ENCODE data around the gene NDUFB1. TPM values are rescaled to one million over a fixed set of nuclear protein-coding genes. Genes with fewer than 3 reads are reported as not detected.

NDUFB1 gene
- polyA plus RNA-seq, 3 donors, result 176 to 900 (median 508) TPM

DNA sequence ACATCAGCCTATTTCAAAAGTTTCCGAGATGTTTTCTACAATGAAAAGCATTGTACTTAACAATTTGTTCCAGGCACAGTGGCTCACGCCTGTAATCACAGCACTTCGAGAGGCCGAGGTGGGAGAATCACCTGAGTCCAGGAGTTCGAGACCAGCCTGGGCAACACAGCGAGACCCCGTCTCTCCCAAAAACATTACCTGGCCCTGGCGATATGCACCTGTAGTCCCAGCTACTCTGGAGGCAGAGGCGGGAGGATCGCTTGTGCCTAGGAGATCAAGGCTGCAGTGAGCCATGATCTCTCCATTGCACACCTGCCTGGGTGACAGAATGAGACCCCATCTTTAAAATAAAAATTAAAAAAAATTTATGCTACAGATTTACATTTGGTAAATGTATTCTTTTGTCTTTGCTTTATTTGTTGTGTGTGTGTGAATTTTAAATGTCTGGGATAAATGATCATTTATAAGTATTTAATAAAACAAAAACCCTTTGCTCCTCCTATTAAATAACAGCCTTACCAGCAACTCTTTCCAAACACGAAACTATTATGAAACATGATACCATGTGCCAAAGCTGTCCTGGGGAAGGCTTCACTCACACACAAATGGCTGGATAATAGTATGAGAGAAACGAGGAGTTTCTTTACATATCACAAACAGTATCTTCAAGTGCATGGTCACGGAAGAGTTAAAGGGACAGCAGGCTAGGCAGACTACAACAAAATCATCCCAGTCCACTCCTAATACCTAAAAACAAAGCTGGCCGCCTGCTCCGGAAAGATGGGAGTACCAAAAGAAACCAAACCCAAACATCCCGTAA is 16.2 kb downstream of the NDUFB1 start:
- 49 to 54% (median 52%) methylated on average over 16 of the region's 16 CpGs for WGBS, 3 donors
- H3K27ac ChIP-seq (ENCODE audit: low read depth, low read length), result peak overlapping the region; percentile 66

DNA sequence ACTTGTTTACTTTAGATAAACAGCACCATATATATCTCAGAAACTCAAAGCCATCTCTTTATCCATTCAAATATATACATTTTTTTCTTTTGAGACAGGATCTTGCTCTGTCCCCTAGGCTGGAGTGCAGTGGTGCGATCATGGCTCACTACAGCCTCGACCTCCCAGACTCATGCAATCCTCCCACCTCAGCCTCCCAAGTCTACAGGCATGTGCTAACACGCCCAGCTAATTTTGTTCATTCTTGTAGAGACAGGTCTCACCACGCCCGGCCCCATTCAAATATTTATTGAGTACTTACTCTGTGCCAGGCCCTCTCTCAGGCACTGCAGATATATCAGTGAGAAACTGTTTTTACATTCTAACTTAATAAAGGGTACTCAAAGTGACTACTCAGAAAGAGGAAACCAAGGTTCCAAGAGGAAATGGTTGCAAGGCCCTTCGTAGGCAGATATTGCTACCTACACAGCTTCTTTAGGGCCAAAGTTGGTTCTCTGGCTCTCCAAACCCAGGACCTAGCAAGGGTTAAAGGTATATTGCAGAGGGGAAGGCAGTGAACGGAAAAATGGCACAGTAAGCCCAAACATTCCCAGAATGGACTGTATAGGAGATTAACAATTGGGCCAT is 18.0 kb downstream of the NDUFB1 start:
- whole genome bisulfite sequencing, 3 donors, result 78 to 79% (median 79%) methylated on average over 7 of the region's 7 CpGs
- H3K27ac ChIP-seq (ENCODE audit: low read depth, low read length), result no peak overlapping the region

DNA sequence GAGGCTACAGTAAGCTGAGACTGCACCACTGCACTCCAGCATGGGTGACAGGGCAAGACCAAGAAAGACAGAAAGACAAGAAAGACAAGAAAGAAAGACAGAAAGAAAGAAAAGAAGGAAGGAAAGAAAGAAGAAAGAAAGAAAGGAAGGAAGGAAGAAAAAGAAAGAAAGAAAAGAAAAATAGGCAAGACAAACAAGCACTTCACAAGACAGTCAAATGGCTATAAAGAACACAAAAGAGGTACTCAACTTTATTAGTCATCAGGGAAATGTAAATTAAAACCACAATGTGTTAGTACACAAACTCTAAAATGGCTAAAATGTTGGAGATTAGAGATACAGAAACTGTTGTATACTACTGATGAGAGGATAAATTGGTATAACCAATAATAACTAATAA is 21.7 kb downstream of the NDUFB1 start:
- H3K27ac ChIP-seq (ENCODE audit: low read depth, low read length), result no peak overlapping the region

DNA sequence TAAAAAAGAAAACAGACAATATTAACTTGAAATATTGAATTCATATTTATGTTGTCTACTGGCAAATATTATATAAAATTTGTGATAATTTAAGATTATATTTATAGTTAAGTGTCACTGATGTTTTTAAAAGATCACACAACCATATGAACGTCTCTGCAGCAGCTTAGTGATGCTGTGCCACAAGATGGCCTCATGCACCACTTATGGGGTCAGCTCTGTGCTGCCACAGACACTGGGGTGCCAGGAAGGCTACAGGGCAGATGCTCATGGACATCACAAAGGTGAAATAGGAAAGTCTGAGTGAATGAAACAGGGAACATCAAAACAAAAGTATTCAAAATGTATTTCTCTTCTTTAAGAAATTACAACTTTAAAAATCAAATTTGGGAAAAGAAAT is 28.2 kb downstream of the NDUFB1 start:
- H3K27ac ChIP-seq (ENCODE audit: low read depth, low read length), result no peak overlapping the region
- WGBS, 3 donors, result 47 to 52% (median 50%) methylated on average over 1 of the region's 1 CpG

DNA sequence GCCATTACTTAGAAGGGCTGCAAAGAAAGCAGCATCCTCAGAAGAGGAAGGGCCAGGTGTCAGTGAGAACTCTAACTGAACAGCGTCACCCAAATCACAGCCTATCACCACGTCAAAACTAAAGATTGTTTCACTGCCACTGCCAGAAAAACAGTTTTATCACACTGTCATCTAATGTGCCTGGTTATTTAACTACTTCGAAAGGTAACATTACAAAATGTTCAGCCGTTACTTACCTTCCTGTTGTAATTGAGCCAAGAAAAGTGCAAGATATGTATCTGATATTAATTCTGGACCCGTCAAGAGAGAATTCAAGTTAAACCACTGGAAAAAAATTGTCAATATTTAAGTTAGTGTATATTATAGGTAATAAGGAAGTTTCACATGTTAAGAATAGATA is 33.0 kb downstream of the NDUFB1 start:
- no peak overlapping the region for H3K27ac ChIP-seq (ENCODE audit: low read depth, low read length)
- 76 to 91% (median 87%) methylated on average over 5 of the region's 5 CpGs for WGBS, 3 donors

DNA sequence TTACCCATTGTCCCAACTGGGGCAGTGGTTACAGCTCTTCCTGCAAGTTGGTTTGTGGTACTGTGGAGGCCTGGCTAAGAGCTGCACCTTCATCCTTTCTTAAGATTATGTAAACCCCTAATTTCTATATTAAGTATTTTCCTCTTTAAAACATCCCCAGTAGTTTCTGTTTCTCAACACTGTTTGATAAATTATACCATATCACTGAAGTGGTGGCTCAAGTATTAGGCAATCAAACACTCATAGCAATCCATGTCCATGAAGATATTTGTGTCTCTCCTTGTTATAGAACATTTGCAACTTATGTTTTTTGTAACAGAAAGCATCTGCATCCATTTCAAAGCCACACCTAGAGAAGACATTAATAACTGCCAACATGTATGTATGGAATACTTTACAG is 47.0 kb downstream of the NDUFB1 start:
- H3K27ac ChIP-seq (ENCODE audit: low read depth, low read length), result no peak overlapping the region

Other genes starting within 250 kb of the NDUFB1 start
- 100 to 1,000 TPM in 2 of 3 donors, 10 to 100 TPM in 1; 24.0 to 229 (median 120) TPM for gene FBLN5, start 174.0 kb downstream of the NDUFB1 start, polyA plus RNA-seq
- 1 to 10 TPM; 6.8 to 7.4 (median 6.9) TPM for gene TRIP11, start 81.6 kb downstream of the NDUFB1 start, polyA plus RNA-seq
- gene ATXN3, start 15.1 kb downstream of the NDUFB1 start, polyA plus RNA-seq, result 10 to 100 TPM in 2 of 3 donors, 1 to 10 TPM in 1; 5.0 to 18.6 (median 11.1) TPM
- gene CPSF2, start 263 bp upstream of the NDUFB1 start, polyA plus RNA-seq, result 10 to 100 TPM in 1 of 3 donors, 1 to 10 TPM in 2; 5.8 to 10.9 (median 9.4) TPM
- under 1 TPM; 0.05 to 0.22 (median 0.11) TPM for gene SLC24A4, start 201.5 kb upstream of the NDUFB1 start, polyA plus RNA-seq